Measurements from ENCODE around the gene USF3. TPM values are rescaled to one million over a fixed set of nuclear protein-coding genes. Genes with fewer than 3 reads are reported as not detected.

The USF3 gene
- total and polyA plus RNA-seq, 9 of the 15 experiments (the other 6 are each of a cell fraction or from before 2014, with no cell fraction given) = 1.4 to 6.9 (median 3.1) TPM

DNA sequence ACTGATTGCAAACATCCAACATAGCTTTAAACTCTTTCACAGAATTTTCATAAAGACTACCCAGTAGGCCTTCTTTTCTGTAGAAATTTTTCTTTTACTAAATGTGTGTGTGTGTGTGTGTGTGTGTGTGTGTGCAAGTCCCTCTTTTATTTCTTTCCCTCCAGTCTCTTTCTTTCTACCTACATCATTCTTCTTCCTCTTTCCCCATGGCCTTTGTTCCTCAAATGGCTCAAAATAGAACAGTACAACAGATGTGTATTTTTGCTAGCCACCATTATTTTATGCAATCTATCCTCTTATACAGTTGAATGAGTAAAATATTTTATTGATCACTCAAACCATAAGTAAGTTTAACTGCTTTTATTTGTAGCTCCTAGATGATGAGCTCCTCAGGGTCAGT lies 76.4 kb downstream of the USF3 start (continued):
- TF ChIP-seq, protein P1, sequence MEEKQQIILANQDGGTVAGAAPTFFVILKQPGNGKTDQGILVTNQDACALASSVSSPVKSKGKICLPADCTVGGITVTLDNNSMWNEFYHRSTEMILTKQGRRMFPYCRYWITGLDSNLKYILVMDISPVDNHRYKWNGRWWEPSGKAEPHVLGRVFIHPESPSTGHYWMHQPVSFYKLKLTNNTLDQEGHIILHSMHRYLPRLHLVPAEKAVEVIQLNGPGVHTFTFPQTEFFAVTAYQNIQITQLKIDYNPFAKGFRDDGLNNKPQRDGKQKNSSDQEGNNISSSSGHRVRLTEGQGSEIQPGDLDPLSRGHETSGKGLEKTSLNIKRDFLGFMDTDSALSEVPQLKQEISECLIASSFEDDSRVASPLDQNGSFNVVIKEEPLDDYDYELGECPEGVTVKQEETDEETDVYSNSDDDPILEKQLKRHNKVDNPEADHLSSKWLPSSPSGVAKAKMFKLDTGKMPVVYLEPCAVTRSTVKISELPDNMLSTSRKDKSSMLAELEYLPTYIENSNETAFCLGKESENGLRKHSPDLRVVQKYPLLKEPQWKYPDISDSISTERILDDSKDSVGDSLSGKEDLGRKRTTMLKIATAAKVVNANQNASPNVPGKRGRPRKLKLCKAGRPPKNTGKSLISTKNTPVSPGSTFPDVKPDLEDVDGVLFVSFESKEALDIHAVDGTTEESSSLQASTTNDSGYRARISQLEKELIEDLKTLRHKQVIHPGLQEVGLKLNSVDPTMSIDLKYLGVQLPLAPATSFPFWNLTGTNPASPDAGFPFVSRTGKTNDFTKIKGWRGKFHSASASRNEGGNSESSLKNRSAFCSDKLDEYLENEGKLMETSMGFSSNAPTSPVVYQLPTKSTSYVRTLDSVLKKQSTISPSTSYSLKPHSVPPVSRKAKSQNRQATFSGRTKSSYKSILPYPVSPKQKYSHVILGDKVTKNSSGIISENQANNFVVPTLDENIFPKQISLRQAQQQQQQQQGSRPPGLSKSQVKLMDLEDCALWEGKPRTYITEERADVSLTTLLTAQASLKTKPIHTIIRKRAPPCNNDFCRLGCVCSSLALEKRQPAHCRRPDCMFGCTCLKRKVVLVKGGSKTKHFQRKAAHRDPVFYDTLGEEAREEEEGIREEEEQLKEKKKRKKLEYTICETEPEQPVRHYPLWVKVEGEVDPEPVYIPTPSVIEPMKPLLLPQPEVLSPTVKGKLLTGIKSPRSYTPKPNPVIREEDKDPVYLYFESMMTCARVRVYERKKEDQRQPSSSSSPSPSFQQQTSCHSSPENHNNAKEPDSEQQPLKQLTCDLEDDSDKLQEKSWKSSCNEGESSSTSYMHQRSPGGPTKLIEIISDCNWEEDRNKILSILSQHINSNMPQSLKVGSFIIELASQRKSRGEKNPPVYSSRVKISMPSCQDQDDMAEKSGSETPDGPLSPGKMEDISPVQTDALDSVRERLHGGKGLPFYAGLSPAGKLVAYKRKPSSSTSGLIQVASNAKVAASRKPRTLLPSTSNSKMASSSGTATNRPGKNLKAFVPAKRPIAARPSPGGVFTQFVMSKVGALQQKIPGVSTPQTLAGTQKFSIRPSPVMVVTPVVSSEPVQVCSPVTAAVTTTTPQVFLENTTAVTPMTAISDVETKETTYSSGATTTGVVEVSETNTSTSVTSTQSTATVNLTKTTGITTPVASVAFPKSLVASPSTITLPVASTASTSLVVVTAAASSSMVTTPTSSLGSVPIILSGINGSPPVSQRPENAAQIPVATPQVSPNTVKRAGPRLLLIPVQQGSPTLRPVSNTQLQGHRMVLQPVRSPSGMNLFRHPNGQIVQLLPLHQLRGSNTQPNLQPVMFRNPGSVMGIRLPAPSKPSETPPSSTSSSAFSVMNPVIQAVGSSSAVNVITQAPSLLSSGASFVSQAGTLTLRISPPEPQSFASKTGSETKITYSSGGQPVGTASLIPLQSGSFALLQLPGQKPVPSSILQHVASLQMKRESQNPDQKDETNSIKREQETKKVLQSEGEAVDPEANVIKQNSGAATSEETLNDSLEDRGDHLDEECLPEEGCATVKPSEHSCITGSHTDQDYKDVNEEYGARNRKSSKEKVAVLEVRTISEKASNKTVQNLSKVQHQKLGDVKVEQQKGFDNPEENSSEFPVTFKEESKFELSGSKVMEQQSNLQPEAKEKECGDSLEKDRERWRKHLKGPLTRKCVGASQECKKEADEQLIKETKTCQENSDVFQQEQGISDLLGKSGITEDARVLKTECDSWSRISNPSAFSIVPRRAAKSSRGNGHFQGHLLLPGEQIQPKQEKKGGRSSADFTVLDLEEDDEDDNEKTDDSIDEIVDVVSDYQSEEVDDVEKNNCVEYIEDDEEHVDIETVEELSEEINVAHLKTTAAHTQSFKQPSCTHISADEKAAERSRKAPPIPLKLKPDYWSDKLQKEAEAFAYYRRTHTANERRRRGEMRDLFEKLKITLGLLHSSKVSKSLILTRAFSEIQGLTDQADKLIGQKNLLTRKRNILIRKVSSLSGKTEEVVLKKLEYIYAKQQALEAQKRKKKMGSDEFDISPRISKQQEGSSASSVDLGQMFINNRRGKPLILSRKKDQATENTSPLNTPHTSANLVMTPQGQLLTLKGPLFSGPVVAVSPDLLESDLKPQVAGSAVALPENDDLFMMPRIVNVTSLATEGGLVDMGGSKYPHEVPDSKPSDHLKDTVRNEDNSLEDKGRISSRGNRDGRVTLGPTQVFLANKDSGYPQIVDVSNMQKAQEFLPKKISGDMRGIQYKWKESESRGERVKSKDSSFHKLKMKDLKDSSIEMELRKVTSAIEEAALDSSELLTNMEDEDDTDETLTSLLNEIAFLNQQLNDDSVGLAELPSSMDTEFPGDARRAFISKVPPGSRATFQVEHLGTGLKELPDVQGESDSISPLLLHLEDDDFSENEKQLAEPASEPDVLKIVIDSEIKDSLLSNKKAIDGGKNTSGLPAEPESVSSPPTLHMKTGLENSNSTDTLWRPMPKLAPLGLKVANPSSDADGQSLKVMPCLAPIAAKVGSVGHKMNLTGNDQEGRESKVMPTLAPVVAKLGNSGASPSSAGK (IDR thresholded peaks at IDR 0.05) = no peak
- no peak for TF ChIP-seq BMI1 (IDR thresholded peaks at IDR 0.05; ENCODE audit: low read length)
- TF ChIP-seq RBBP5 (IDR thresholded peaks at IDR 0.05; ENCODE audit: borderline replicate concordance, insufficient read depth, low read length, poor library complexity, severe bottlenecking) = no peak
- TF ChIP-seq MTF1 (CRISPR knock-in tag; IDR thresholded peaks at IDR 0.05; ENCODE audit: borderline replicate concordance) = no peak
- TF ChIP-seq, protein P2, sequence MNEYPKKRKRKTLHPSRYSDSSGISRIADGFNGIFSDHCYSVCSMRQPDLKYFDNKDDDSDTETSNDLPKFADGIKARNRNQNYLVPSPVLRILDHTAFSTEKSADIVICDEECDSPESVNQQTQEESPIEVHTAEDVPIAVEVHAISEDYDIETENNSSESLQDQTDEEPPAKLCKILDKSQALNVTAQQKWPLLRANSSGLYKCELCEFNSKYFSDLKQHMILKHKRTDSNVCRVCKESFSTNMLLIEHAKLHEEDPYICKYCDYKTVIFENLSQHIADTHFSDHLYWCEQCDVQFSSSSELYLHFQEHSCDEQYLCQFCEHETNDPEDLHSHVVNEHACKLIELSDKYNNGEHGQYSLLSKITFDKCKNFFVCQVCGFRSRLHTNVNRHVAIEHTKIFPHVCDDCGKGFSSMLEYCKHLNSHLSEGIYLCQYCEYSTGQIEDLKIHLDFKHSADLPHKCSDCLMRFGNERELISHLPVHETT (CRISPR knock-in tag; conservative IDR thresholded peaks at IDR 0.05 in 1 of 2, IDR thresholded peaks at IDR 0.05 in 1 of 2) = no peak
